Activated CD4-positive, alpha-beta T cell treated with anti-CD3 and anti-CD28 coated beads for 4 hours (primary cell): Measurements from ENCODE around the gene NPFF.

Source experiments
- DNase-seq, 2 donors: peaks; one replicate each; pipeline ENCODE4 v3.0.0-alpha.2; 2020

The NPFF gene

GRCh38 chr12:53513712-53514410 is 6.6 kb upstream of the NPFF start:
- no peak for DNase-seq

DNA sequence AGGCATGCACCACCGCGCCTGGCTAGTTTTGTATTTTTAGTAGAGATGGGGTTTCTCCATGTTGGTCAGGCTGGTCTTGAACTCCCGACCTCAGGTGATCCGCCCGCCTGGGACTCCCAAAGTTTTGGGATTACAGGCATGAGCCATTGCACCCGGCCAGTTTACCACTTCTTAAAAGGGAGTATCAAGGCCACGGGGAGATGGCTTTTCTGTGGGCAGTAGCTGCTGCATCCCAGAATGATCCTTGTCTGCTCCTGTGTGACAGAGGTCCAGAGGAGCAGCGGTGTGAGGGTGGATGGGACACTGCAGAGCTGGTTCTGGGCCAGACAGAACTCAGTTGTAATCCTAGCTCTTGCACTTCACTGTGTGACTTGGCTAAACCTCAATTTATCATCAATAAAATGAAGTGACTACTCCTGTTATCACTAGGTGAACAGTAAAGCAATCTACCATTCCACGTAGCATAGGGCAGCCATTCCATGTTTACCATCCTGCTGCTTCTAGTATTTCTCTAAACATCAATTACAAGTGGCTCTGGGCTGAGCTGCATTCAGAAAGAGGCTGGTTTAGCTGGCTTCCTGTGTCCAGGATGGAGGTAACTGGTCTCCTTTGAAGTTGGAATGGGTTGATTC is 3.0 kb upstream of the NPFF start:
- no peak for DNase-seq

DNA sequence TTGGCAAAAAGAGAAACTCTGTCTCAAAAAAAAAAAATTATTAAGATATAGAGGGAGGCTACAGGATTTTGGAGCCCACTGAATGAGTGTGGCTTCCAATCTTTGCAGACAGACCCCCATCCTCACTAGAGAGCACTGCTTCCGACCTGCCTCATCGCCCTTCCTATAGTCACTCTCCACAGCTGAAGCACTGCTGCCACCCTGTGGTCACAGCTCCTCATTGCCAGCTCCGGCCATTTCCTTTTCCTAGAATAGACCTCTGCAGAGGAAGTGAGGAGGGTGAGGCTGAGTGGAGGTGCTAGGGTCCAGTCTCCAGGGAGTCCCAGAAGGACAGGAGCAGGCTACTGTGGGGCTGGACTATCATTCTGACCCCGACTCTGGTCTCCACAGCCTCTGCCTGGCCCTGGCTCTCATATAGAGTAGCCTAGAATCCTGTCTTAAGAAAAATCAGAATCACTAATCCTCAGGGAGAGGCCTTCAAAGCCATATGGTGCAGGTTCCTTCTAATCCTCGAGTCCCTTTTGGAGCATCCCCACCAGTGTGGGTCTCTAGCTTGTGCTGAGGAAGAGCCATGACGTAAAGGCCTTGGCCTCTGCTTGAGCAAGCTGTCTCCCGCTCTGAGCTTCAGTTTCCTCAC is 1.4 kb upstream of the NPFF start:
- peak; percentile 74 to 84 for DNase-seq

DNA sequence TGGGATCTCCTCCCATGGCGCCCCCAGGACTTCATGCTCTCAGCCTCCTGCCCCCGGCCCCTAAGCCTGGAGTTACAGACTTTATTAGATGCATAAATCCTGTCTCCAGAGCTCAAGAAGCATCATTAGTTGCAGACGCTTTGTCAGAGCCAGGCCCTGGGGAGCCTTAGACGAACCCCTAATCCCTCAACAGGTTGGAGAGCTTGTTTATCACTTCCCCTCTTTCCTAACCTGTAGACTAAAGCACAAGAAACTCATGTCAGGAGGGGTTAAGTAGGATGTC is 260 bp upstream of the NPFF start:
- no peak for DNase-seq

DNA sequence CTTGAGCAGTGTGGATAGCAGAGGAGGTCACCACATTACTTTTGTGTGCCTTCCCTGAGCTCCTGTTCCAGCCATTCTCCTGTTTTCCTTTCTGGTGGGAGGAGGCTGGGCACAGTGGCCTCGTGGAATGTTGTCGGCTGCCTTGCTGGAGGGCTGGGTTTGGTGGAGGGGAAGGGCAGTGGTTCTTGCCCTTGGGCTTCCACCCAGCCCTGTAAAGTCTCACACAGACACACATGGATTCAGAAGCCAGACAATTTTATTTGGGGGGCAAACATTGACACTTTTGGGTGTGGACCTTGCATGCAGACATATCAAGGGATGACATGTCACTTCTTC is 866 bp downstream of the NPFF start:
- DNase-seq: no peak

GRCh38 chr12:53505555-53506449 is 1.5 kb downstream of the NPFF start:
- no peak for DNase-seq

- DNase-seq: no peak
Observed at GRCh38 chr12:53505086-53505485, 2.2 kb downstream of the NPFF start.

DNA sequence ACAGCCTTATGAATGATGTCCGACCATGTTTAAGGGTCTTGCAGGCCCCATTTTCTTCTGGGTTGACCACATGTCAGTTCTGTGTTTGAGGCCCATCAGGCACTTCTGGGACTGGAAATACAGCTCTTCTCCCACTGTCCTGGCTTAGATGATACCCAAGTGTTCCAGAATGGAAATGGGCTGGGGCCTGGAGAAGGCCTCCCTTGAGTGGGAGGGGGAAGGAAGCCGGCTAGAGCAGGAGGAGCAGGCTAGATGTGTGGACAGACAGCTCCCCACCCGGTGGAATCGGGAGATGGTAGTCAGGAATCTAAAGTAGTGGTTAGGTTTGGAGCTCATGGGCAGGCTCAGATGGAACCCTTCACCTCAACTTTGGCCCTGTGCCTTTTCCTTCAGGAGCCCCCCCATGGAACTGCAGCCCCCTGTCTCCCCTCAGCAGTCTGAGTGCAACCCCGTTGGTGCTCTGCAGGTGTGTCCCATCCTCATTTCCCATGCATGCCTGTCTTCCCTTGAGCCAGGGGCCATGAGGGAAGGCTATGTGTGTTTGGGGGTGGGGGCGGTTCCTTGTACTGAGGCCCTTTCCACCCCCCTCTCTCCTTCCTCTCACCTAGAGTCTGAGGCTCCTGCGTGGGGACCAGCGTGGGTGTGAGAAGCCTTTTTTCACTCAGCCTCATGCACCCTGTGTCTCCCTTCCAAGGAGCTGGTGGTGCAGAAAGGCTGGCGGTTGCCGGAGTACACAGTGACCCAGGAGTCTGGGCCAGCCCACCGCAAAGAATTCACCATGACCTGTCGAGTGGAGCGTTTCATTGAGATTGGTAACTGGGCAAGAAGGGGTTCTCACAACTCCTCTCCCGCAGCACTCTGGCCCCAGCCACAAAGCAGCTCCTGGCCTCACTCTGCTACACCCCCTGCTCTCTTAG is 3.0 kb downstream of the NPFF start:
- DNase-seq: no peak

DNA sequence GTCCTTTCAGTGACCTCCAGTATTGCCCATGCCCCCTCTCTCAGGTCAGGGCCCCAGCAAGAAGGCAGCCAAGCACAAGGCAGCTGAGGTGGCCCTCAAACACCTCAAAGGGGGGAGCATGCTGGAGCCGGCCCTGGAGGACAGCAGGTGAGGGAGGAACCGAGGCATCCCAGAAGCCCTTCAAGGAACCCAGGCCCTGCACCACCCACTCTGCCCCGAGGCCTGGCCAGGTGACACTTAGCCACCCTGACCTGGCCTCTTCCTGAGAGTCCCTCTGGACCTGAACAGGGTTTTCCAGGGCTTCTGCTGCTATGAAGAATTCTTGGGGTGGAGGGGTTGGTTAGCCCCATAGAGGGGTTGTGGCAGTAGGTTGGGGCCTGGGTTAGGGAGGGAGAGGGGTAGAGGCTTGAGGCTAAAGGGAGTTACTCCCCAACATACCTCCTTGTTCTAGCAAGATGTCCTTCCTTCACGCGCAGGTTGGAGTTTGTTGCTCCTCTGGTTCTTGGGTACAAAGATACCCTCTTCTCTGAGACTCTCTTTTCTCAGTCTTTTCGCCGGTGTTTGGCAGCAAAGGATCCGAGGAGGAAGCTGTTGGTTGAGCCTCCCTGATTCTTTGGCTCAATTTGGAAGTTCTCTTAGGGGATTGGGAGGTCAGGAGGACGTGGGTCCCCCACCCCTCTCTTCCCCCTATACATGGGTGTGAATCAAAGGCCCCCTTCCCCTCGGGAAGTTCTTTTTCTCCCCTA is 4.1 kb downstream of the NPFF start:
- DNase-seq: no peak

- DNase-seq: no peak
Observed at GRCh38 chr12:53502331-53502730, 5.0 kb downstream of the NPFF start.

- no peak for DNase-seq
Observed at GRCh38 chr12:53501615-53502181, 5.6 kb downstream of the NPFF start.

GRCh38 chr12:53500776-53501614 is 6.3 kb downstream of the NPFF start, which contains the start of gene TARBP2:
Gene TARBP2, plus strand, starts transcription at chr12:53501283. Its CDS starts 126 bp downstream, at chr12:53501409.
- peak; percentile 94 to 99 for DNase-seq

DNA sequence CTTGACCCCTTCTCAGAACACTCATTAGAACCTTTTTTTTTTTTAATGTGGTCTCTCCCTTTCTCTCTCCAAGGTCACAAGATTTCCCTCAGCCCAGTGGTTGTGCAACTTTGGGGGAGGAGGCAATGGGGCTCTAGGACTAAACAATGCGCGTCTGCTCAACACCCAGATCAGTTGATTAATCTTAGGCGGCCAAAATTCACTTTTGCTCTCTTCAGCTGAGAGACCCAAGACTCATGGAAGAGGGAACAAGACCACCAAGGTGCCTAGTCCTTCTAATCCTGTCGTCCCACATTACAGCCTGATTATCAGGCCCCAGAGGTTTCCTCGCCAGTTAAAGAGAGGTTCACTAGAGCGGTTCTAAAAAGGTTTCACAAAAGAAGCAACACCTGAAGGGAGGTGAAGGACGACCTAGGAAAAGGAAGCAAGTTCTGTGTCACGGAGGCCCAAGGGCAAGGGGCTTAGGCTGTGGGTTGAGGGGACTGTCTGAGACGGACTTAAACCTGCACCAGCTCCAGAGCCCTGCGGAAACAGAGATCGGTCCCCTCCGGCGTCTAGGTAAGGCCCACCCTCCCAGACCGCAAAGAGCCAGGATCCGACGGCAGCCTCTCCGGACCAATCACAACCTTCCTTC is 7.0 kb downstream of the NPFF start:
- DNase-seq: no peak

DNA sequence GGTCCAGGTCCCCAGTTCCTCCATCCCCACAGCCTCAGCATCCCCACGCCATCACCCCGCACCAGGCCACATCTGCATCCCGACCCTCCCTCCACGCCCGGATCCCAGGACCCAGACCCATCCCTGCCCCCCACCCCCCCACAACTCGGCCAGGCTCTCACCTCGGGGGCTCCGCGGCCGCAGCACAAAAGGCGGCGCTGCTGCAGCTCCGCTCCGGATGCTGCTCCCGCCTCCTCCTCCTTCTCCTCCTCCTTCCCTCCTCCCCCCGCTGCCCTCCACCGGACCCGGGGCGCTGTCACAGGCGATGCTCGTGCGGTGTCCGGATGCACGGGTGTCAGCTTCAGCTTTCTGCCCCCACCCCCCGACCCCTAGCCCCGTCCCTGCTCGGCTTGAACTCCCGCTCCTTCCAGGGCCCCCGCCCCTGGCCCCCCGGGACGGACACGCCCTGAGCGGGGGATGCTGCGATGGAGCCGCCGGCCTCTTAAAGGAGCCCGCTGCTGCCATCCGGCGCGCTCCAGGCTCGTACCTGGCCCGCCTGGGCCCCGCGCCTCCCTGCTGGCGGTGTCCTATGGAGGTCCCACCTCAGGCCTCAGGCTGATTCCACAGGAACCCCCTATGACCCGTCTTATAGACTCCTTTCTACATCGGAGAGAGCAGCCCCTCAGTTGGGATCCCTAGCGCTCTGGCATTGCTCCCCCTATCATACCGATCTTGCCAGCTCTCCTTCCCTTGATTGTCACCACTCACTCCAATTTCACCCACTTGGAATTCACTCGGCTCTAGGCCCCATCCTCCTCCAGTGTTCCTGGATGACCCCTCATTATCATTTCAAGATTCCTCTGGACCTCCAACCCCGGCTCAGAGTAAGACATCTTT is 7.8 kb downstream of the NPFF start, which contains the start of gene MAP3K12:
TSS of gene MAP3K12 (minus strand) at position 193 of the 876 bp plus-strand sequence. CDS start 12,067 bp downstream, outside the sequence.
- peak; percentile 49 to 50 for DNase-seq

DNA sequence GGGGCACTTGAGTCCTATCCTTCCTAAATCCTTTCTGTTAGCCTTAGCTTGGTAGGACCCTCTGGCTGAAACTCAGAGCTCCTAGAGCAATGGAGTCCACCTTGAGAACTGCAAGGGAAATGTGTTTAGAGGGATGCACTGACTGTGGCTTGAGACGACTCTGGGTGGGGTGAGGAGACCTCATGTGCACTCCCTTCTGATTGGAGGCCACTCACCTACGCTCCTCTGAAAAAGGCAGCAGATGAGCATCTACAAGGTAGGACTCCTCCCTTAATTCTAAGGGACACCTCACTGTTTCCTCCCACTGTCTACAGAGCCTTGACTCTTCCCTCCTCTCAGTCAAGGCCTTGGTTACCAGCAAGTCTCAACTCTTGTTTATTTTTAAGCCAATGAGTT is 9.1 kb downstream of the NPFF start:
- no peak for DNase-seq

GRCh38 chr12:53497461-53497860 is 9.8 kb downstream of the NPFF start:
- DNase-seq: no peak

- no peak for DNase-seq
Observed at GRCh38 chr12:53496752-53497032, 10.6 kb downstream of the NPFF start.

DNA sequence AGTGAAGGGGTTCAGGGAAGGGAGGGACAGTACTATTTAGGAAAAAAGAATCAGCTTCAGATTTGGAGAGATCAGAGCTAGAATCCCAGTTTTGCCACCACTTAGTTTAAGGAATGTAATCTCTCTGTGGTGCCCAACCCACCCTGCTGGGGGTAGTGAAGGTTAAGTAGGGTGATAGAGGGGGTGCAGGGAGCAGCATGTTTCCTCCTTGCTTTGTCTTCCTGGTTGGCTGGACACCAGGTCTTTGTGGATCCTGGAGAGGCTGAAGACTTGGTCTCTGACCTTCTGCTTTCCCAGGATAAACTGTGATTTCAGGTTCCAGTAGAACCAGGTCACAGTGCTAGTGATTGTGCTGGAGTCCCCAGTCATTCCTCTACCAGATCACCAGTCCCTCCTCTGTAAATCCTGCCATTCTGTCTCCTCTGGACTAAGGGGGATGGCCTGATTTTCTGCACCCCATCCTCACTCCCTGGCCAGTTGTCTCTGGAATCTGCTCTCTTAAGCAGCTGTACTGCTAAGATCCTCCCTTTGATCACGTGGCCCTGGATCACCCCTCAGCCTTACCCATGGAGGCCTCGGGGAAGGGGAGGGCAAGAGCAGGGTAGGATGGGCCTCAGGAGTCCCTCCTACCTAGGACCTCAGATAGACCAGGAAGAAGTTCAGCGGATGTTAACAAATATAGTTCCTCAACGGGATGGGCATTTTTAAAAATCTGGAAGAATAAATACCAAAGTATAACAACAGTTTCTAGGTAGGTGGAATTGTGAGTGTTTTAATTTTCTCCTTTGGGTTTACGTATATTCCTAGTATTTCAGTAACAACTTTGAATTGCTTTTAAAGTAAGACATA is 11.2 kb downstream of the NPFF start:
- no peak for DNase-seq
